Hepatocyte (in vitro differentiated cells): ENCODE measurements around the gene KCNQ5. TPM values are rescaled to one million over a fixed set of nuclear protein-coding genes. Genes with fewer than 3 reads are reported as not detected.

Source experiments
- DNase-seq: peaks from one replicate; pipeline ENCODE4 v3.0.0-alpha.2; 2016; ENCODE audit warnings: low spot score
- H2AFZ ChIP-seq: fragments of 200-600 bp; sonication (generic); 2 replicates; pipeline ENCODE4 v1.6.0; 2016; ENCODE audit warnings: antibody characterized with exemption, mild to moderate bottlenecking
- H3K27ac ChIP-seq: fragments of 200-600 bp; sonication (generic); 2 replicates; pipeline ENCODE4 v1.5.1; 2016; ENCODE audit warnings: mild to moderate bottlenecking
- H3K27me3 ChIP-seq: fragments of 200-600 bp; sonication (generic); 2 replicates; pipeline ENCODE4 v1.6.1; 2016
- H3K36me3 ChIP-seq: fragments of 200-600 bp; sonication (generic); replicated peaks from 2 replicates; pipeline ENCODE4 v1.5.1; 2016; ENCODE audit warnings: low read depth; ENCODE audit not compliant: insufficient read depth
- H3K4me1 ChIP-seq: fragments of 200-600 bp; sonication (generic); 2 replicates; pipeline ENCODE4 v1.5.1; 2016; ENCODE audit warnings: mild to moderate bottlenecking, moderate library complexity; ENCODE audit not compliant: insufficient read depth
- H3K4me2 ChIP-seq: fragments of 200-600 bp; sonication (generic); 2 replicates; pipeline ENCODE4 v1.6.0; 2016
- H3K4me3 ChIP-seq: fragments of 200-600 bp; sonication (generic); 2 replicates; pipeline ENCODE4 v1.5.1; 2016; ENCODE audit warnings: mild to moderate bottlenecking
- H3K79me2 ChIP-seq: fragments of 200-600 bp; sonication (generic); 2 replicates; pipeline ENCODE4 v1.6.0; 2017; ENCODE audit warnings: mild to moderate bottlenecking
- H3K9me2 ChIP-seq: fragments of 200-600 bp; sonication (generic); replicated peaks from 2 replicates; pipeline ENCODE4 v1.6.0; 2017; ENCODE audit warnings: mild to moderate bottlenecking; ENCODE audit not compliant: insufficient read depth
- H3K9me3 ChIP-seq: fragments of 200-600 bp; sonication (generic); 2 replicates; pipeline ENCODE4 v1.5.1; 2016; ENCODE audit warnings: low read depth, mild to moderate bottlenecking
- H4K20me1 ChIP-seq: fragments of 200-600 bp; sonication (generic); 2 replicates; pipeline ENCODE4 v1.6.0; 2016; ENCODE audit warnings: mild to moderate bottlenecking; ENCODE audit not compliant: insufficient read depth, poor library complexity, severe bottlenecking
- CTCF ChIP-seq: fragments of 200-600 bp; sonication (generic); IDR thresholded peaks from 2 replicates; pipeline ENCODE4 v1.5.1; 2016; ENCODE audit warnings: antibody characterized with exemption, mild to moderate bottlenecking; ENCODE audit not compliant: poor library complexity
- EZH2 ChIP-seq: fragments of 200-600 bp; sonication (generic); IDR thresholded peaks from 2 replicates; pipeline ENCODE4 v1.6.1; 2016; ENCODE audit warnings: antibody characterized with exemption, mild to moderate bottlenecking, borderline replicate concordance
- EZH2phosphoT487 ChIP-seq: fragments of 200-600 bp; sonication (generic); IDR thresholded peaks from one replicate; pipeline ENCODE4 v1.6.1; 2018; ENCODE audit warnings: antibody characterized with exemption, mild to moderate bottlenecking, low read depth, moderate library complexity; ENCODE audit not compliant: unreplicated experiment, severe bottlenecking
- WGBS: methylation state at CpG from one replicate; pipeline ENCODE4 v1.1.6; 2016; ENCODE audit warnings: low lambda C conversion rate; ENCODE audit errors: missing lambda C conversion rate; 5-methylcytosine and 5-hydroxymethylcytosine counted together
- polyA plus RNA-seq: library from polyadenylated mRNA; unstranded; fragments of >200 nt; fragmentation: Nextera tagmentation; extraction: Ambion mirVana; gene quantifications from 2 replicates; pipeline ENCODE4 v1.2.1, GENCODE V29; 2016
- total RNA-seq: library from RNA; depleted of rRNA; stranded (reverse); fragments of >200 nt; gene quantifications from 2 replicates; pipeline ENCODE4 v1.2.3, GENCODE V29; 2014

KCNQ5 gene
- total and polyA plus RNA-seq, 2 experiments from 2014 or later = 1.6 to 2.0 TPM

- H3K27ac ChIP-seq = no peak overlapping the region
- H4K20me1 ChIP-seq = no peaks in the 10 kb centered on the region
- WGBS = 91% methylated on average over 3 of the region's 3 CpGs
- no peaks in the 10 kb centered on the region for H3K9me3 ChIP-seq
- H3K36me3 ChIP-seq = no peaks in the 10 kb centered on the region
- H3K4me1 ChIP-seq = no peaks in the 10 kb centered on the region
- no peak for DNase-seq
- no peaks in the 10 kb centered on the region for H3K79me2 ChIP-seq
- TF ChIP-seq EZH2phosphoT487 = no peak
- TF ChIP-seq CTCF = no peak
- TF ChIP-seq EZH2 = no peak
- H3K27me3 ChIP-seq = no peaks in the 10 kb centered on the region
- no peak overlapping the region for H3K4me2 ChIP-seq
- H2AFZ ChIP-seq = no peak overlapping the region
- no peak overlapping the region for H3K4me3 ChIP-seq
- no peaks in the 10 kb centered on the region for H3K9me2 ChIP-seq
Observed at GRCh38 chr6:72728706-72729343, 107.0 kb downstream of the KCNQ5 start.

GRCh38 chr6:72733045-72733444, 111.2 kb downstream of the KCNQ5 start:
- TF ChIP-seq EZH2phosphoT487 (no peak), CTCF (no peak), EZH2 (no peak)
- Histone ChIP-seq H3K79me2 (no peaks in the 10 kb centered on the region), H3K4me2 (no peak overlapping the region), H3K9me3 (no peaks in the 10 kb centered on the region), H2AFZ (no peak overlapping the region), H3K36me3 (no peaks in the 10 kb centered on the region), H4K20me1 (no peaks in the 10 kb centered on the region), H3K4me1 (no peaks in the 10 kb centered on the region), H3K4me3 (no peak overlapping the region), H3K27me3 (no peaks in the 10 kb centered on the region), H3K27ac (no peak overlapping the region), H3K9me2 (no peaks in the 10 kb centered on the region)
- 87% methylated on average over 2 of the region's 2 CpGs for WGBS
- DNase-seq = no peak

- no peaks in the 10 kb centered on the region for H3K27me3 ChIP-seq
- H3K27ac ChIP-seq = no peak overlapping the region
- 81% methylated on average over 4 of the region's 4 CpGs for WGBS
- H3K4me1 ChIP-seq = no peaks in the 10 kb centered on the region
- no peak overlapping the region for H3K4me3 ChIP-seq
- H4K20me1 ChIP-seq = no peaks in the 10 kb centered on the region
- no peaks in the 10 kb centered on the region for H3K36me3 ChIP-seq
- no peaks in the 10 kb centered on the region for H3K9me3 ChIP-seq
- H3K79me2 ChIP-seq = no peaks in the 10 kb centered on the region
- no peak overlapping the region for H2AFZ ChIP-seq
- no peaks in the 10 kb centered on the region for H3K9me2 ChIP-seq
- TF ChIP-seq EZH2 (no peak), CTCF (no peak), EZH2phosphoT487 (no peak)
- H3K4me2 ChIP-seq = no peak overlapping the region
- DNase-seq = no peak
Observed at GRCh38 chr6:72738091-72738490, 116.2 kb downstream of the KCNQ5 start.
